ENCODE measurements around the gene TEX44.

DNA sequence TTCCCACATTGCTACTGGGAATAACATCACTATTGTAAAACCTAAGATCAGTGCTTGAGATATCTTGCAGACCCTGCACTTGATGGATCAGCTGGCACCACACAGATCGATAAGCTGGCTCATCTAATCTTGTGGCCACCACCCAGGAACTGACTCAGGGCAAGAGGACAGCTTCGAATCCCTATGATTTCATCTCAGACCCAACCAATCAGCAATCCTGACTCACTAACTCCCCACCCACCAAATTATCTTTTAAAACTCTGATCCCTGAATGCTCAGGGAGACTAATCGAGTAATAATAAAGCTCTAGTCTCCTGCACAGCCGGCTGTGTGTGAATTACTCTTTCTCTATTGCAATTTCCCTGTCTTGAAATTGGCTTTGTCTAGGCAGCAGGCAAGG is 11.3 kb upstream of the TEX44 start:
- TF ChIP-seq EP300 (IDR thresholded peaks at IDR 0.05), result no peak
- TF ChIP-seq, protein P1, sequence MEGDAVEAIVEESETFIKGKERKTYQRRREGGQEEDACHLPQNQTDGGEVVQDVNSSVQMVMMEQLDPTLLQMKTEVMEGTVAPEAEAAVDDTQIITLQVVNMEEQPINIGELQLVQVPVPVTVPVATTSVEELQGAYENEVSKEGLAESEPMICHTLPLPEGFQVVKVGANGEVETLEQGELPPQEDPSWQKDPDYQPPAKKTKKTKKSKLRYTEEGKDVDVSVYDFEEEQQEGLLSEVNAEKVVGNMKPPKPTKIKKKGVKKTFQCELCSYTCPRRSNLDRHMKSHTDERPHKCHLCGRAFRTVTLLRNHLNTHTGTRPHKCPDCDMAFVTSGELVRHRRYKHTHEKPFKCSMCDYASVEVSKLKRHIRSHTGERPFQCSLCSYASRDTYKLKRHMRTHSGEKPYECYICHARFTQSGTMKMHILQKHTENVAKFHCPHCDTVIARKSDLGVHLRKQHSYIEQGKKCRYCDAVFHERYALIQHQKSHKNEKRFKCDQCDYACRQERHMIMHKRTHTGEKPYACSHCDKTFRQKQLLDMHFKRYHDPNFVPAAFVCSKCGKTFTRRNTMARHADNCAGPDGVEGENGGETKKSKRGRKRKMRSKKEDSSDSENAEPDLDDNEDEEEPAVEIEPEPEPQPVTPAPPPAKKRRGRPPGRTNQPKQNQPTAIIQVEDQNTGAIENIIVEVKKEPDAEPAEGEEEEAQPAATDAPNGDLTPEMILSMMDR (IDR thresholded peaks at IDR 0.05), result no peak

Measured in stomach (tissue), 4 donors.